DMS114 treated with DMSO at 0.1 percent for 48 hours (cell line): ENCODE results near the gene STK24.

Experiments used
- DNase-seq: peaks from one replicate; lab custom pipeline; 2025; ENCODE audit not compliant: unreplicated experiment; lab: John Stamatoyannopoulos, UW

The STK24 gene

GRCh38 chr13:98476538-98476966 lies 100.4 kb downstream of the STK24 start:
- DNase-seq: no peak

GRCh38 chr13:98476106-98476505 lies 100.8 kb downstream of the STK24 start:
- DNase-seq: no peak

- DNase-seq: no peak
Measured at GRCh38 chr13:98475522-98475921, 101.4 kb downstream of the STK24 start.

- DNase-seq: no peak
Measured at GRCh38 chr13:98474761-98475160, 102.1 kb downstream of the STK24 start.

- DNase-seq: no peak
Measured at GRCh38 chr13:98474292-98474691, 102.6 kb downstream of the STK24 start.

GRCh38 chr13:98473788-98474144 lies 103.1 kb downstream of the STK24 start:
- DNase-seq: no peak

- no peak for DNase-seq
Measured at GRCh38 chr13:98473135-98473787, 103.6 kb downstream of the STK24 start.

- DNase-seq: no peak
Measured at GRCh38 chr13:98471934-98472333, 105.0 kb downstream of the STK24 start.

GRCh38 chr13:98470920-98471319 lies 106.0 kb downstream of the STK24 start:
- no peak for DNase-seq

GRCh38 chr13:98468929-98469328 lies 108.0 kb downstream of the STK24 start:
- no peak for DNase-seq

GRCh38 chr13:98468361-98468760 lies 108.5 kb downstream of the STK24 start:
- no peak for DNase-seq

- no peak for DNase-seq
Measured at GRCh38 chr13:98467263-98467985, 109.5 kb downstream of the STK24 start.

GRCh38 chr13:98466634-98467236 lies 110.2 kb downstream of the STK24 start:
- DNase-seq: no peak

GRCh38 chr13:98462946-98463345 lies 114.0 kb downstream of the STK24 start:
- no peak for DNase-seq

GRCh38 chr13:98462241-98462882 lies 114.5 kb downstream of the STK24 start:
- DNase-seq: no peak

GRCh38 chr13:98461486-98462240 lies 115.2 kb downstream of the STK24 start:
- DNase-seq: no peak

- no peak for DNase-seq
Measured at GRCh38 chr13:98460516-98460915, 116.4 kb downstream of the STK24 start.

- DNase-seq: no peak
Measured at GRCh38 chr13:98459721-98460370, 117.1 kb downstream of the STK24 start.

GRCh38 chr13:98459171-98459681 lies 117.7 kb downstream of the STK24 start:
- no peak for DNase-seq

- DNase-seq: no peak
Measured at GRCh38 chr13:98458431-98458830, 118.5 kb downstream of the STK24 start.
